Liver (tissue), 3 donors: ENCODE data around the gene PCED1B.
"Not testable (repeated sequence)": the region's sequence is repeated elsewhere in the genome, so short reads cannot be mapped to it uniquely, and the experiment has no call there.

Source experiments
- EGR1 ChIP-seq, 2 donors: IDR thresholded peaks; 2 replicates each; pipeline ENCODE4 v1.6.1; 2016 to 2018; ENCODE audit warnings: antibody characterized with exemption in 2 of 2, low read depth in 2 of 2
- GABPA ChIP-seq, 2 donors: IDR thresholded peaks in 1 of 2; conservative IDR thresholded peaks in 1 of 2; 2 replicates each; pipeline ENCODE4 v1.6.1; 2016; ENCODE audit warnings: antibody characterized with exemption in 2 of 2, mild to moderate bottlenecking in 1 of 2, moderate library complexity in 1 of 2
- HNF4A ChIP-seq, 2 donors: conservative IDR thresholded peaks; 2 replicates each; pipeline ENCODE4 v1.6.1; 2016; ENCODE audit warnings: antibody characterized with exemption in 2 of 2, mild to moderate bottlenecking in 2 of 2
- RAD21 ChIP-seq, 2 donors: IDR thresholded peaks; 2 replicates each; pipeline ENCODE4 v1.6.1; 2016; ENCODE audit warnings: antibody characterized with exemption in 2 of 2, mild to moderate bottlenecking in 2 of 2
- RXRA ChIP-seq, 2 donors: IDR thresholded peaks; 2 replicates each; pipeline ENCODE4 v1.6.1; 2017 to 2018; ENCODE audit warnings: antibody characterized with exemption in 2 of 2, mild to moderate bottlenecking in 1 of 2
- SP1 ChIP-seq: IDR thresholded peaks from 2 replicates; pipeline ENCODE4 v1.6.1; 2018; ENCODE audit warnings: antibody characterized with exemption, mild to moderate bottlenecking
- TAF1 ChIP-seq: conservative IDR thresholded peaks from 2 replicates; pipeline ENCODE4 v1.6.1; 2016; ENCODE audit warnings: antibody characterized with exemption, mild to moderate bottlenecking
- YY1 ChIP-seq: IDR thresholded peaks from 2 replicates; pipeline ENCODE4 v1.6.1; 2016; ENCODE audit warnings: antibody characterized with exemption, mild to moderate bottlenecking
- TF ChIP-seq, protein P1 (sequence below): fragments of 150-350 bp; IDR thresholded peaks from 2 replicates; pipeline ENCODE4 v1.5.1; 2017; ENCODE audit warnings: improper control_type of control experiment, low read depth, low read length; ENCODE audit not compliant: missing input control
- TF ChIP-seq, protein P2 (sequence below): IDR thresholded peaks from 2 replicates; pipeline ENCODE4 v1.6.1; 2016; ENCODE audit warnings: antibody characterized with exemption, mild to moderate bottlenecking
- TF ChIP-seq, protein P3 (sequence below): IDR thresholded peaks from 2 replicates; pipeline ENCODE4 v1.6.1; 2016; ENCODE audit warnings: antibody characterized with exemption
- TF ChIP-seq, protein P4 (sequence below): IDR thresholded peaks from 2 replicates; pipeline ENCODE4 v1.6.1; 2016; ENCODE audit warnings: antibody characterized with exemption
- TF ChIP-seq, protein P5 (sequence below): IDR thresholded peaks from 2 replicates; pipeline ENCODE4 v1.6.1; 2016; ENCODE audit warnings: antibody characterized with exemption
- donor health status: healthy.
- donor health status: healthy.

DNA sequence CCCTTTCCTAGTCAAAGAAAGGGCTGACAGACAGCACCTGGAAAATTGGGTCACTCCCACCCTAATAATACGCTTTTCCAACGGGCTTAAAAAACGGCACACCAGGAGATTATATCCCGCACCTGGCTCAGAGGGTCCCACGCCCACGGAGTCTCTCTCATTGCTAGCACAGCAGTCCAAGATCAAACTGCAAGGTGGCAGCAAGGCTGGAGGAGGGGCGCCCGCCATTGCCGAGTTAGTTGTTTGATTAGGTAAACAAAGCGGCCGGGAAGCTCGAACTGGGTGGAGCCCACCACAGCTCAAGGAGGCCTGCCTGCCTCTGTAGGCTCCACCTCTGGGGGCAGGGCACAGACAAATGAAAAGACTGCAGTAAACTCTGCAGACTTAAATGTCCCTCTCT, 22.5 kb upstream of the PCED1B start:
- TF ChIP-seq, protein P1, sequence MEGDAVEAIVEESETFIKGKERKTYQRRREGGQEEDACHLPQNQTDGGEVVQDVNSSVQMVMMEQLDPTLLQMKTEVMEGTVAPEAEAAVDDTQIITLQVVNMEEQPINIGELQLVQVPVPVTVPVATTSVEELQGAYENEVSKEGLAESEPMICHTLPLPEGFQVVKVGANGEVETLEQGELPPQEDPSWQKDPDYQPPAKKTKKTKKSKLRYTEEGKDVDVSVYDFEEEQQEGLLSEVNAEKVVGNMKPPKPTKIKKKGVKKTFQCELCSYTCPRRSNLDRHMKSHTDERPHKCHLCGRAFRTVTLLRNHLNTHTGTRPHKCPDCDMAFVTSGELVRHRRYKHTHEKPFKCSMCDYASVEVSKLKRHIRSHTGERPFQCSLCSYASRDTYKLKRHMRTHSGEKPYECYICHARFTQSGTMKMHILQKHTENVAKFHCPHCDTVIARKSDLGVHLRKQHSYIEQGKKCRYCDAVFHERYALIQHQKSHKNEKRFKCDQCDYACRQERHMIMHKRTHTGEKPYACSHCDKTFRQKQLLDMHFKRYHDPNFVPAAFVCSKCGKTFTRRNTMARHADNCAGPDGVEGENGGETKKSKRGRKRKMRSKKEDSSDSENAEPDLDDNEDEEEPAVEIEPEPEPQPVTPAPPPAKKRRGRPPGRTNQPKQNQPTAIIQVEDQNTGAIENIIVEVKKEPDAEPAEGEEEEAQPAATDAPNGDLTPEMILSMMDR = not testable (repeated sequence)
- TF ChIP-seq, protein P2, sequence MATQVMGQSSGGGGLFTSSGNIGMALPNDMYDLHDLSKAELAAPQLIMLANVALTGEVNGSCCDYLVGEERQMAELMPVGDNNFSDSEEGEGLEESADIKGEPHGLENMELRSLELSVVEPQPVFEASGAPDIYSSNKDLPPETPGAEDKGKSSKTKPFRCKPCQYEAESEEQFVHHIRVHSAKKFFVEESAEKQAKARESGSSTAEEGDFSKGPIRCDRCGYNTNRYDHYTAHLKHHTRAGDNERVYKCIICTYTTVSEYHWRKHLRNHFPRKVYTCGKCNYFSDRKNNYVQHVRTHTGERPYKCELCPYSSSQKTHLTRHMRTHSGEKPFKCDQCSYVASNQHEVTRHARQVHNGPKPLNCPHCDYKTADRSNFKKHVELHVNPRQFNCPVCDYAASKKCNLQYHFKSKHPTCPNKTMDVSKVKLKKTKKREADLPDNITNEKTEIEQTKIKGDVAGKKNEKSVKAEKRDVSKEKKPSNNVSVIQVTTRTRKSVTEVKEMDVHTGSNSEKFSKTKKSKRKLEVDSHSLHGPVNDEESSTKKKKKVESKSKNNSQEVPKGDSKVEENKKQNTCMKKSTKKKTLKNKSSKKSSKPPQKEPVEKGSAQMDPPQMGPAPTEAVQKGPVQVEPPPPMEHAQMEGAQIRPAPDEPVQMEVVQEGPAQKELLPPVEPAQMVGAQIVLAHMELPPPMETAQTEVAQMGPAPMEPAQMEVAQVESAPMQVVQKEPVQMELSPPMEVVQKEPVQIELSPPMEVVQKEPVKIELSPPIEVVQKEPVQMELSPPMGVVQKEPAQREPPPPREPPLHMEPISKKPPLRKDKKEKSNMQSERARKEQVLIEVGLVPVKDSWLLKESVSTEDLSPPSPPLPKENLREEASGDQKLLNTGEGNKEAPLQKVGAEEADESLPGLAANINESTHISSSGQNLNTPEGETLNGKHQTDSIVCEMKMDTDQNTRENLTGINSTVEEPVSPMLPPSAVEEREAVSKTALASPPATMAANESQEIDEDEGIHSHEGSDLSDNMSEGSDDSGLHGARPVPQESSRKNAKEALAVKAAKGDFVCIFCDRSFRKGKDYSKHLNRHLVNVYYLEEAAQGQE = not testable (repeated sequence)
- TF ChIP-seq, protein P3, sequence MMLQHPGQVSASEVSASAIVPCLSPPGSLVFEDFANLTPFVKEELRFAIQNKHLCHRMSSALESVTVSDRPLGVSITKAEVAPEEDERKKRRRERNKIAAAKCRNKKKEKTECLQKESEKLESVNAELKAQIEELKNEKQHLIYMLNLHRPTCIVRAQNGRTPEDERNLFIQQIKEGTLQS = not testable (repeated sequence)
- TF ChIP-seq, protein P4, sequence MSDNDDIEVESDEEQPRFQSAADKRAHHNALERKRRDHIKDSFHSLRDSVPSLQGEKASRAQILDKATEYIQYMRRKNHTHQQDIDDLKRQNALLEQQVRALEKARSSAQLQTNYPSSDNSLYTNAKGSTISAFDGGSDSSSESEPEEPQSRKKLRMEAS = not testable (repeated sequence)
- TF ChIP-seq YY1; GABPA (IDR thresholded peaks at IDR 0.05 in 1 of 2, conservative IDR thresholded peaks at IDR 0.05 in 1 of 2); RXRA (IDR thresholded peaks at IDR 0.05); SP1; TAF1; HNF4A (conservative IDR thresholded peaks at IDR 0.05); EGR1 (IDR thresholded peaks at IDR 0.05; ENCODE audit: low read depth in 2 of 2); RAD21 (IDR thresholded peaks at IDR 0.05): not testable (repeated sequence)
- TF ChIP-seq, protein P5, sequence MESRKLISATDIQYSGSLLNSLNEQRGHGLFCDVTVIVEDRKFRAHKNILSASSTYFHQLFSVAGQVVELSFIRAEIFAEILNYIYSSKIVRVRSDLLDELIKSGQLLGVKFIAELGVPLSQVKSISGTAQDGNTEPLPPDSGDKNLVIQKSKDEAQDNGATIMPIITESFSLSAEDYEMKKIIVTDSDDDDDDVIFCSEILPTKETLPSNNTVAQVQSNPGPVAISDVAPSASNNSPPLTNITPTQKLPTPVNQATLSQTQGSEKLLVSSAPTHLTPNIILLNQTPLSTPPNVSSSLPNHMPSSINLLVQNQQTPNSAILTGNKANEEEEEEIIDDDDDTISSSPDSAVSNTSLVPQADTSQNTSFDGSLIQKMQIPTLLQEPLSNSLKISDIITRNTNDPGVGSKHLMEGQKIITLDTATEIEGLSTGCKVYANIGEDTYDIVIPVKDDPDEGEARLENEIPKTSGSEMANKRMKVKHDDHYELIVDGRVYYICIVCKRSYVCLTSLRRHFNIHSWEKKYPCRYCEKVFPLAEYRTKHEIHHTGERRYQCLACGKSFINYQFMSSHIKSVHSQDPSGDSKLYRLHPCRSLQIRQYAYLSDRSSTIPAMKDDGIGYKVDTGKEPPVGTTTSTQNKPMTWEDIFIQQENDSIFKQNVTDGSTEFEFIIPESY = not testable (repeated sequence)
